Activated CD4-positive, alpha-beta memory T cell treated with anti-CD3 and anti-CD28 coated beads, Interleukin-2, amount 10 ng/mL, durations not matched to agents 7 days and 5 days (primary cell): ENCODE data around the gene EGLN1. TPM values are rescaled to one million over a fixed set of nuclear protein-coding genes. Genes with fewer than 3 reads are reported as not detected.
A peak's percentile ranks its signal among the peaks of the same experiment; 100 is the strongest.

Experiments
- CTCF ChIA-PET: fragments of 350-600 bp; sonication (Branson Sonifier 250); formaldehyde crosslinking; loops from one replicate; lab custom pipeline; 2021; ENCODE audit warnings: antibody characterized with exemption, inconsistent platforms; lab: Charles Lee
- POLR2A ChIA-PET: fragments of 350-600 bp; sonication (Branson Sonifier 250); formaldehyde crosslinking; loops from one replicate; lab custom pipeline; 2021; ENCODE audit warnings: antibody characterized with exemption; lab: Charles Lee
- DNase-seq: peaks from one replicate; pipeline ENCODE4 v3.0.0-alpha.2; 2020
- H3K27ac Mint-ChIP-seq: one replicate; pipeline ENCODE4 v1.8.0; 2021; ENCODE audit warnings: mild to moderate bottlenecking, mixed read lengths
- H3K27me3 Mint-ChIP-seq: one replicate; pipeline ENCODE4 v1.8.0; 2021; ENCODE audit warnings: mixed read lengths
- H3K36me3 Mint-ChIP-seq: one replicate; pipeline ENCODE4 v1.8.0; 2021; ENCODE audit warnings: low read depth, mixed read lengths
- H3K4me1 Mint-ChIP-seq: one replicate; pipeline ENCODE4 v1.8.0; 2021; ENCODE audit warnings: mixed read lengths
- H3K4me3 Mint-ChIP-seq: one replicate; pipeline ENCODE4 v1.8.0; 2021; ENCODE audit warnings: mild to moderate bottlenecking, mixed read lengths
- H3K9me3 Mint-ChIP-seq: one replicate; pipeline ENCODE4 v1.8.0; 2021; ENCODE audit warnings: mixed read lengths
- total RNA-seq, 2 experiments: library from RNA; stranded (reverse); gene quantifications; one replicate each; pipeline ENCODE4 v1.2.3, GENCODE V29; 2021

EGLN1 gene
- total RNA-seq, 2 experiments from 2014 or later: 38.8 to 38.9 TPM

GRCh38 chr1:231419738-231420298 lies 2.3 kb downstream of the EGLN1 start:
- H3K4me1 Mint-ChIP-seq: peaks cover 44% of the 10 kb centered on the region
- CTCF ChIA-PET: interaction anchor here (0.7 to 3.4 kb wide), 4 partner anchors 17 to 82 kb away, joined by 3 to 19 read pairs (median 6); partner anchors contain the start of genes EXOC8 and SPRTN
- peaks cover 7% of the 10 kb centered on the region for H3K27me3 Mint-ChIP-seq
- POLR2A ChIA-PET: interaction anchor here (0.7 to 5.0 kb wide), 11 partner anchors 11 to 193 kb away, joined by 3 to 64 read pairs (median 4); partner anchors contain the start of genes EXOC8 and SPRTN
- H3K4me3 Mint-ChIP-seq: peak overlapping the region; percentile 92
- peak; percentile 20 for DNase-seq
- peak overlapping the region; percentile 90 for H3K27ac Mint-ChIP-seq
- H3K36me3 Mint-ChIP-seq: peaks cover 48% of the 10 kb centered on the region
- no peaks in the 10 kb centered on the region for H3K9me3 Mint-ChIP-seq

- H3K4me3 Mint-ChIP-seq: peak overlapping the region; percentile 92
- H3K27me3 Mint-ChIP-seq: peaks cover 3% of the 10 kb centered on the region
- no peak for DNase-seq
- H3K36me3 Mint-ChIP-seq: peaks cover 52% of the 10 kb centered on the region
- ChIA-PET CTCF (interaction anchor here (3.4 kb wide), 1 partner anchor 81 kb away, joined by 19 read pairs; the partner anchor contains the start of genes EXOC8 and SPRTN), POLR2A (interaction anchor here (1.5 to 5.0 kb wide), 3 partner anchors 38 to 109 kb away, joined by 4 to 64 read pairs (median 4); partner anchors contain the start of genes EXOC8 and SPRTN)
- H3K9me3 Mint-ChIP-seq: no peaks in the 10 kb centered on the region
- peaks cover 47% of the 10 kb centered on the region for H3K4me1 Mint-ChIP-seq
- H3K27ac Mint-ChIP-seq: no peak overlapping the region
Observed at GRCh38 chr1:231419147-231419546, 2.9 kb downstream of the EGLN1 start.

GRCh38 chr1:231418741-231419107 lies 3.4 kb downstream of the EGLN1 start:
- DNase-seq: no peak
- H3K36me3 Mint-ChIP-seq: peaks cover 56% of the 10 kb centered on the region
- CTCF ChIA-PET: interaction anchor here (3.4 kb wide), 1 partner anchor 81 kb away, joined by 19 read pairs; the partner anchor contains the start of genes EXOC8 and SPRTN
- peaks cover 51% of the 10 kb centered on the region for H3K4me1 Mint-ChIP-seq
- peaks cover 2% of the 10 kb centered on the region for H3K27me3 Mint-ChIP-seq
- H3K4me3 Mint-ChIP-seq: peak overlapping the region; percentile 92
- no peaks in the 10 kb centered on the region for H3K9me3 Mint-ChIP-seq
- no peak overlapping the region for H3K27ac Mint-ChIP-seq
- POLR2A ChIA-PET: interaction anchor here (1.5 to 5.0 kb wide), 2 partner anchors 81 to 109 kb away, joined by 4 to 64 read pairs; partner anchors contain the start of genes EXOC8 and SPRTN

DNA sequence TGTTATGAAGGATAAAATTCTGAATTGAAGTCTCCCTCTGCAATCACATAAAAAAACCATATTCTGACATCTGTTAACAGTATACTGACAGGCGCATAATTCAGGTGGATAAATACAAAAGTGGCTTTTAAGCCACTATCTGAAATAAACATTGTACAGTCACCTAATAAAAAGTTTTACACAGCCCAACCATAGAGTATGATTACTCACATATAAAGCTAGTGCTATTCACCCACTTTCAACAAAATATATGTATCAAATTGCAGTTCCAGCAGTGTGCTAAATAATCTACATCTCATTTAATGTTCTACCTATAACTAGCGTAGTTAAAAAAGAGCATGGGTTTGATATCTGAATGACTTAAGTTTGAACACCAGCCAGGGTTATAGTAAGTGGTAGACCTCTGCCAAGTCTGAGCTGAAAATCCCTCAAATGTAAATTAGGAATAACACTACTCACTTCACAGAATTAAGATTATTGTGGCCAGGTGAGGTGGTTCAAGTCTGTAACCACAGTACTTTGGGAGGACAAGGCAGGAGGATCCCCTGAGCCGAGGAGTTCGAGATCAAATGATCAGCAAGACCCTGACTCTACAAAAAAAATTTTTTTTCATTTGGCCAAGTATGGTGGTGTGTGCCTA lies 3.9 kb downstream of the EGLN1 start:
- POLR2A ChIA-PET: interaction anchor here (1.0 to 5.0 kb wide), 3 partner anchors 80 to 179 kb away, joined by 3 to 64 read pairs (median 4); partner anchors contain the start of genes EXOC8 and SPRTN
- H3K9me3 Mint-ChIP-seq: no peaks in the 10 kb centered on the region
- no peaks in the 10 kb centered on the region for H3K27me3 Mint-ChIP-seq
- peak overlapping the region; percentile 92 for H3K4me3 Mint-ChIP-seq
- H3K36me3 Mint-ChIP-seq: peaks cover 61% of the 10 kb centered on the region
- H3K4me1 Mint-ChIP-seq: peaks cover 56% of the 10 kb centered on the region
- DNase-seq: no peak
- no peak overlapping the region for H3K27ac Mint-ChIP-seq
- CTCF ChIA-PET: no interaction called here

DNA sequence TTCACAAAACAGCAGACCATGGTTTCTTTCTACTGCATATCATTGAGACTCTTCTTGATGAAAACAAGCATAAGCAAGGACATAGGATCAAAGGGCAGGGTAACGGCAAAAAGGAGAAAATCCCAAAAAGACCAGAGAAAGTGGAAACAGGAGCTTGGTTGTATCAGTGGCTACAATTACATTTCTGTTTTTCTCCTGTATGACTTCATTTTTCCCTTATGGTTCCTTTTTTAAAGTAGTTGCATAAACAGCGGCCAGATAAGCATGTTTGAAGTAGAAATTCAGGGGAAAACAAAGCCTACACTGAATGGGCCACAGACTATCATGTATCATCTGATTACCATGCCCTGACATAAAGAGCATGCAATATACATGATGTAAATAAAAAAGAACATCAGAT lies 4.6 kb downstream of the EGLN1 start:
- no peaks in the 10 kb centered on the region for H3K9me3 Mint-ChIP-seq
- CTCF ChIA-PET: no interaction called here
- no peak overlapping the region for H3K27ac Mint-ChIP-seq
- no peaks in the 10 kb centered on the region for H3K27me3 Mint-ChIP-seq
- H3K4me1 Mint-ChIP-seq: peaks cover 57% of the 10 kb centered on the region
- DNase-seq: no peak
- H3K4me3 Mint-ChIP-seq: peak overlapping the region; percentile 40
- H3K36me3 Mint-ChIP-seq: peaks cover 67% of the 10 kb centered on the region
- POLR2A ChIA-PET: interaction anchor here (1.0 to 5.0 kb wide), 2 partner anchors 79 to 178 kb away, joined by 3 to 64 read pairs; partner anchors contain the start of genes EXOC8 and SPRTN

- CTCF ChIA-PET: no interaction called here
- Mint-ChIP-seq H3K4me1 (peaks cover 61% of the 10 kb centered on the region), H3K4me3 (peak overlapping the region; percentile 40), H3K27ac (no peak overlapping the region), H3K27me3 (no peaks in the 10 kb centered on the region), H3K36me3 (peaks cover 72% of the 10 kb centered on the region), H3K9me3 (no peaks in the 10 kb centered on the region)
- POLR2A ChIA-PET: interaction anchor here (1.0 kb wide), 1 partner anchor 178 kb away, joined by 3 read pairs; no protein-coding TSS in a partner anchor
- DNase-seq: no peak
Observed at GRCh38 chr1:231416901-231417300, 5.2 kb downstream of the EGLN1 start.

DNA sequence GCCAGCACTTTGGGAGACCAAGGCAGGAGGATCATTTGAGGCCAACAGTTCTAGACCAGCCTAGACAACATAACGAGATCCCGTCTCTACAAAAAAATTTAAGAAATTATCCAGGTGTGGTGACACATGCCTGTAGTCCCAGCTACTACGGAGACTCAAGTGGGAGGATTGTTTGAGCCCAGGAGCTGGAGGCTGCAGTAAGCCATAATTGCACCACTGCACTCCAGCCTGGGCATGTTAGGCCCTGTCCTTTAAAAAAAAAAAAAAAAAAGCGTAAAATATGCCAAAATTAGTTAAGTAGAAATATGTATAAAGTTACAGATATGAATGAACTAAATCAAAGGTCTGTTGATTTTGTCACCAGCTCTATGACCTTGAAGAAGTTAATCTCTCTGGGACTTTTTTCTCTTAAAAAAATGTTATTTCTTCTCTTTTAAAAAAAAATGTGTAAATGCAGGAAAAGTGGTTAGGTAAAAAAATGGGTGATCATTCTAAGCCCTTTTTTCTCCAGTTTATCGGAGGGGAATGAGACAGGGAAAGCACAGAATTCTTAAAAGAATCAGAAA lies 7.0 kb downstream of the EGLN1 start:
- CTCF ChIA-PET: interaction anchor here (0.7 kb wide), 2 partner anchors 57 to 193 kb away, joined by 3 to 6 read pairs; no protein-coding TSS in a partner anchor
- Mint-ChIP-seq H3K4me3 (no peak overlapping the region), H3K9me3 (no peaks in the 10 kb centered on the region), H3K4me1 (peaks cover 64% of the 10 kb centered on the region), H3K36me3 (peaks cover 62% of the 10 kb centered on the region), H3K27ac (no peak overlapping the region), H3K27me3 (no peaks in the 10 kb centered on the region)
- POLR2A ChIA-PET: interaction anchor here (0.6 kb wide), 1 partner anchor 183 kb away, joined by 3 read pairs; no protein-coding TSS in a partner anchor
- DNase-seq: no peak

GRCh38 chr1:231414260-231415016 lies 7.6 kb downstream of the EGLN1 start:
- Mint-ChIP-seq H3K4me3 (no peak overlapping the region), H3K4me1 (peaks cover 59% of the 10 kb centered on the region), H3K9me3 (no peaks in the 10 kb centered on the region), H3K36me3 (peaks cover 55% of the 10 kb centered on the region), H3K27me3 (no peaks in the 10 kb centered on the region), H3K27ac (no peak overlapping the region)
- POLR2A ChIA-PET: no interaction called here
- DNase-seq: no peak
- CTCF ChIA-PET: interaction anchor here (0.7 to 1.2 kb wide), 2 partner anchors 10 to 193 kb away, joined by 3 to 4 read pairs; no protein-coding TSS in a partner anchor

DNA sequence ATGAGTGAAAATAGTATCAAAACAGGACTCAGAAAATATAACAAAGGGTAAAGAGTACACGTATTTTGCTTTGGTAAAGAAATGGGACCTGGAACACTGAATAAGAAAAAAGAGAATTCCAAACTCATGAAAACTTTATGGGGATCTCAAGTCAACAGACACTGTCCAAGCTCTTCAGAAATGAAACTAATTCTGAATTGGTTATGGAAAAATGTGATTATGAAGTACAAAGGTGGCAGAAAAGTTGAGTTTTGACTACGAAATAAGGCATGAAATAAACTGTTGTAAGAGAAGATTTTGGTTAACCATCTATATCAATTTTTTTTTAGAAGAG lies 8.4 kb downstream of the EGLN1 start:
- ChIA-PET POLR2A (interaction anchor here (0.8 to 2.4 kb wide), 2 partner anchors 8 to 76 kb away, joined by 4 to 10 read pairs; partner anchors contain the start of genes EGLN1 and EXOC8), CTCF (interaction anchor here (1.2 kb wide), 1 partner anchor 10 kb away, joined by 4 read pairs; no protein-coding TSS in a partner anchor)
- DNase-seq: no peak
- Mint-ChIP-seq H3K4me3 (no peak overlapping the region), H3K27me3 (no peaks in the 10 kb centered on the region), H3K4me1 (peaks cover 54% of the 10 kb centered on the region), H3K27ac (no peak overlapping the region), H3K36me3 (peaks cover 50% of the 10 kb centered on the region), H3K9me3 (no peaks in the 10 kb centered on the region)

DNA sequence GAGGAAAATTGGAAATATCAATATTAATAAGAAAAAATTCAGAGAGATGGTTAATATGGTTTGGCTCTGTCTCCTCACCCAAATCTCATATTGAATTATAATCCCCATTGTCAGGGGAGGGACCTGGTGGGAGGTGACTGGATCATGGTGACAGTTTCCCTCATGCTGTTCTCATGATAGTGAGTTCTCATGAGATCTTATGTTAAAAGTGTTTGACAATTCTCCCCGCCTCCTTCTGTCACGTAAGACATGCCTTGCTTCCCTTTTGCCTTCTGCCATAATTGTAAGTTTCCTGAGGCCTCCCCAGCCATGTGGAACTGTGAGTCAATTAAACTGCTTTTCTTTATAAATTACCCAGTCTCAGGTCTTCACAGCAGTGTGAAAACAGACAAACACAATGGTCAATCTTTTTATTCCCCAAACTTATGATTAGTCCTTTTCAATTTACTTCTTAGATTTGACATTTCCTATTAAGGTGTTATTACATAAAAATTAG lies 11.0 kb downstream of the EGLN1 start:
- no peak for DNase-seq
- Mint-ChIP-seq H3K27me3 (no peaks in the 10 kb centered on the region), H3K9me3 (no peaks in the 10 kb centered on the region), H3K27ac (no peak overlapping the region), H3K36me3 (peaks cover 31% of the 10 kb centered on the region), H3K4me1 (peaks cover 32% of the 10 kb centered on the region), H3K4me3 (no peak overlapping the region)
- CTCF ChIA-PET: no interaction called here
- POLR2A ChIA-PET: interaction anchor here (1.0 to 1.3 kb wide), 2 partner anchors 10 to 73 kb away, joined by 4 to 7 read pairs; partner anchors contain the start of genes EGLN1, EXOC8 and SPRTN

DNA sequence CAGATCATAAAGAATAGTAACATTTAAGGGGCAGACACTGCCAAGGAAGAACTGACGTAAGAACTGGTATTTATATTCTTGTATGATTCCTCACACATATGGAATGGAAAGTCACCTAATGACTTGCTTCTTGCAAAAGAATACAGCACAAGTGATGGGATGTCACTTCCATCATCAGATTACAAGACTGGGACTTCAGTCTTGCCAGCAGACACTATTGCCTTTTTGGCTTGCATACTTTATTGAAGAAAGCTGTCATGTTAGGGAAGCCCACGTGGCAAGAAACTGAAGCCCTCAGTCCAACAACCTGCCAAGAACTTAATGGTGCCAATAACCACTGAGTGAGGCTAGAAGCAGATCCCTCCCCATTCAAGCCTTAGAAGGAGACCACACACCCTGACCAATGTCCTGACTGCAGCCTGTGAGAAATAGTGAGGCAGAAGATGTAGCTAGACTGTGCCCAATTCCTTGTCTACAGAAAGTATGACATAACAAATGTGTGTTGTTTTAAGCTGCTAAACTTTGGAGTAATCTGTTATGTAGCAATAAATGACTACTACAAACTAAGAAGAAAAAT lies 12.0 kb downstream of the EGLN1 start:
- DNase-seq: no peak
- ChIA-PET POLR2A (interaction anchor here (1.0 to 1.3 kb wide), 2 partner anchors 11 to 72 kb away, joined by 4 to 7 read pairs; partner anchors contain the start of genes EGLN1, EXOC8 and SPRTN), CTCF (interaction anchor here (1.1 kb wide), 1 partner anchor 234 kb away, joined by 3 read pairs; no protein-coding TSS in a partner anchor)
- Mint-ChIP-seq H3K27me3 (no peaks in the 10 kb centered on the region), H3K9me3 (no peaks in the 10 kb centered on the region), H3K4me1 (peaks cover 31% of the 10 kb centered on the region), H3K4me3 (no peak overlapping the region), H3K36me3 (peaks cover 32% of the 10 kb centered on the region), H3K27ac (no peak overlapping the region)
